GM12892 (cell line): ENCODE measurements around the gene ALKBH8.

Source experiments
- POLR2A ChIP-seq: IDR thresholded peaks from 2 replicates; pipeline ENCODE4 v1.6.1; 2011; ENCODE audit warnings: low read depth, low read length, control low read depth
- POLR2AphosphoS5 ChIP-seq: IDR thresholded peaks from 2 replicates; pipeline ENCODE4 v1.6.1; 2011; ENCODE audit warnings: low read depth, low read length, control low read depth
- TAF1 ChIP-seq: IDR thresholded peaks from 2 replicates; pipeline ENCODE4 v1.6.1; 2011; ENCODE audit warnings: low read depth, mild to moderate bottlenecking, control low read depth, low read length, borderline replicate concordance

- TF ChIP-seq POLR2AphosphoS5: no peak
- no peak for TF ChIP-seq POLR2A
- no peak for TF ChIP-seq TAF1
Observed at GRCh38 chr11:107583629-107584195, 18.2 kb upstream of the ALKBH8 start.
